Body of pancreas (tissue), 4 donors: ENCODE results near the gene CCDC85A.

ENCODE experiments used
- CTCF ChIP-seq, 7 experiments: fragments of 450-650 bp in 4 of 7; fragments of 200-600 bp in 3 of 7; sonication (generic) in 3 of 7; IDR thresholded peaks; one replicate each; pipeline ENCODE4 v1.5.1; 2016 to 2019; ENCODE audit warnings: antibody characterized with exemption in 7 of 7
- POLR2A ChIP-seq, 3 donors: fragments of 450-650 bp; IDR thresholded peaks; one replicate each; pipeline ENCODE4 v1.6.1; 2016; ENCODE audit warnings: antibody characterized with exemption in 3 of 3, mild to moderate bottlenecking in 2 of 3

- TF ChIP-seq CTCF (IDR thresholded peaks at IDR 0.05) (no peak), POLR2A (IDR thresholded peaks at IDR 0.05) (no peak)
These were observed 78.5 kb downstream of the CCDC85A start for GRCh38 chr2:56262241-56262640.
